Measurements from ENCODE around the gene TNPO3.

Gene TNPO3

GRCh38 chr7:129054438-129055293, at the start of gene TNPO3:
Gene TNPO3, minus strand, starts transcription at chr7:129055111. Its CDS starts 341 bp downstream, at chr7:129054770.
- Histone ChIP-seq H3K36me3 (ENCODE audit: control insufficient read depth, insufficient read depth, low read length) (no peaks in the 10 kb centered on the region), H3K9ac (ENCODE audit: low read length) (peak within 1 kb of the TSS; percentile 97), H3K4me1 (ENCODE audit: control insufficient read depth, insufficient read depth, low read length) (peaks cover 9% of the 10 kb centered on the region)

GRCh38 chr7:129103561-129104324, 48.8 kb upstream of the TNPO3 start:
- Histone ChIP-seq H3K36me3 (ENCODE audit: control insufficient read depth, insufficient read depth, low read length) (no peaks in the 10 kb centered on the region), H3K9ac (ENCODE audit: low read length) (no peak overlapping the region), H3K4me1 (ENCODE audit: control insufficient read depth, insufficient read depth, low read length) (no peaks in the 10 kb centered on the region), H3K4me3 (ENCODE audit: low read length) (no peak overlapping the region), H3K27me3 (ENCODE audit: control insufficient read depth, insufficient read depth, low read length) (no peaks in the 10 kb centered on the region), H3K27ac (ENCODE audit: low read depth, low read length) (no peak overlapping the region)

More at GRCh38 chr7:129054438-129055293, at the start of gene TNPO3:
- Histone ChIP-seq H3K27ac (ENCODE audit: low read depth, low read length) (peak within 1 kb of the TSS; percentile 97), H3K27me3 (ENCODE audit: control insufficient read depth, insufficient read depth, low read length) (no peaks in the 10 kb centered on the region), H3K4me3 (ENCODE audit: low read length) (peak within 1 kb of the TSS; percentile 100)

- Histone ChIP-seq H3K4me3 (ENCODE audit: low read length) (no peak overlapping the region), H3K36me3 (ENCODE audit: control insufficient read depth, insufficient read depth, low read length) (no peaks in the 10 kb centered on the region), H3K9ac (ENCODE audit: low read length) (no peak overlapping the region), H3K4me1 (ENCODE audit: control insufficient read depth, insufficient read depth, low read length) (no peaks in the 10 kb centered on the region), H3K27ac (ENCODE audit: low read depth, low read length) (no peak overlapping the region), H3K27me3 (ENCODE audit: control insufficient read depth, insufficient read depth, low read length) (no peaks in the 10 kb centered on the region)
Observed at GRCh38 chr7:129101746-129102145, 46.8 kb upstream of the TNPO3 start.

GRCh38 chr7:129100827-129101166, 45.9 kb upstream of the TNPO3 start:
- Histone ChIP-seq H3K27ac (ENCODE audit: low read depth, low read length) (no peak overlapping the region), H3K4me1 (ENCODE audit: control insufficient read depth, insufficient read depth, low read length) (no peaks in the 10 kb centered on the region), H3K9ac (ENCODE audit: low read length) (no peak overlapping the region), H3K36me3 (ENCODE audit: control insufficient read depth, insufficient read depth, low read length) (no peaks in the 10 kb centered on the region), H3K27me3 (ENCODE audit: control insufficient read depth, insufficient read depth, low read length) (no peaks in the 10 kb centered on the region), H3K4me3 (ENCODE audit: low read length) (no peak overlapping the region)

GRCh38 chr7:129098409-129099084, 43.6 kb upstream of the TNPO3 start:
- no peaks in the 10 kb centered on the region for H3K27me3 ChIP-seq (ENCODE audit: control insufficient read depth, insufficient read depth, low read length)
- no peaks in the 10 kb centered on the region for H3K36me3 ChIP-seq (ENCODE audit: control insufficient read depth, insufficient read depth, low read length)
- H3K9ac ChIP-seq (ENCODE audit: low read length) = no peak overlapping the region
- no peak overlapping the region for H3K4me3 ChIP-seq (ENCODE audit: low read length)
- H3K27ac ChIP-seq (ENCODE audit: low read depth, low read length) = no peak overlapping the region
- no peaks in the 10 kb centered on the region for H3K4me1 ChIP-seq (ENCODE audit: control insufficient read depth, insufficient read depth, low read length)

- Histone ChIP-seq H3K4me3 (ENCODE audit: low read length) (no peak overlapping the region), H3K27ac (ENCODE audit: low read depth, low read length) (no peak overlapping the region), H3K9ac (ENCODE audit: low read length) (no peak overlapping the region), H3K36me3 (ENCODE audit: control insufficient read depth, insufficient read depth, low read length) (no peaks in the 10 kb centered on the region), H3K27me3 (ENCODE audit: control insufficient read depth, insufficient read depth, low read length) (no peaks in the 10 kb centered on the region), H3K4me1 (ENCODE audit: control insufficient read depth, insufficient read depth, low read length) (no peaks in the 10 kb centered on the region)
Observed at GRCh38 chr7:129095258-129095657, 40.3 kb upstream of the TNPO3 start.

GRCh38 chr7:129094501-129094900, 39.6 kb upstream of the TNPO3 start:
- no peak overlapping the region for H3K9ac ChIP-seq (ENCODE audit: low read length)
- H3K27ac ChIP-seq (ENCODE audit: low read depth, low read length) = no peak overlapping the region
- no peaks in the 10 kb centered on the region for H3K36me3 ChIP-seq (ENCODE audit: control insufficient read depth, insufficient read depth, low read length)
- H3K4me1 ChIP-seq (ENCODE audit: control insufficient read depth, insufficient read depth, low read length) = no peaks in the 10 kb centered on the region
- H3K27me3 ChIP-seq (ENCODE audit: control insufficient read depth, insufficient read depth, low read length) = no peaks in the 10 kb centered on the region
- H3K4me3 ChIP-seq (ENCODE audit: low read length) = no peak overlapping the region

GRCh38 chr7:129093867-129094456, 39.1 kb upstream of the TNPO3 start:
- Histone ChIP-seq H3K4me3 (ENCODE audit: low read length) (no peak overlapping the region), H3K27me3 (ENCODE audit: control insufficient read depth, insufficient read depth, low read length) (no peaks in the 10 kb centered on the region), H3K36me3 (ENCODE audit: control insufficient read depth, insufficient read depth, low read length) (no peaks in the 10 kb centered on the region), H3K9ac (ENCODE audit: low read length) (no peak overlapping the region), H3K27ac (ENCODE audit: low read depth, low read length) (no peak overlapping the region), H3K4me1 (ENCODE audit: control insufficient read depth, insufficient read depth, low read length) (no peaks in the 10 kb centered on the region)

GRCh38 chr7:129091484-129092002, 36.6 kb upstream of the TNPO3 start:
- Histone ChIP-seq H3K4me1 (ENCODE audit: control insufficient read depth, insufficient read depth, low read length) (no peaks in the 10 kb centered on the region), H3K9ac (ENCODE audit: low read length) (no peak overlapping the region), H3K36me3 (ENCODE audit: control insufficient read depth, insufficient read depth, low read length) (no peaks in the 10 kb centered on the region), H3K4me3 (ENCODE audit: low read length) (no peak overlapping the region), H3K27ac (ENCODE audit: low read depth, low read length) (no peak overlapping the region), H3K27me3 (ENCODE audit: control insufficient read depth, insufficient read depth, low read length) (no peaks in the 10 kb centered on the region)

GRCh38 chr7:129090300-129090907, 35.5 kb upstream of the TNPO3 start:
- no peaks in the 10 kb centered on the region for H3K27me3 ChIP-seq (ENCODE audit: control insufficient read depth, insufficient read depth, low read length)
- no peak overlapping the region for H3K27ac ChIP-seq (ENCODE audit: low read depth, low read length)
- H3K4me1 ChIP-seq (ENCODE audit: control insufficient read depth, insufficient read depth, low read length) = no peaks in the 10 kb centered on the region
- H3K36me3 ChIP-seq (ENCODE audit: control insufficient read depth, insufficient read depth, low read length) = no peaks in the 10 kb centered on the region
- H3K9ac ChIP-seq (ENCODE audit: low read length) = no peak overlapping the region
- no peak overlapping the region for H3K4me3 ChIP-seq (ENCODE audit: low read length)

GRCh38 chr7:129089521-129090212, 34.8 kb upstream of the TNPO3 start:
- Histone ChIP-seq H3K9ac (ENCODE audit: low read length) (no peak overlapping the region), H3K36me3 (ENCODE audit: control insufficient read depth, insufficient read depth, low read length) (no peaks in the 10 kb centered on the region), H3K4me3 (ENCODE audit: low read length) (no peak overlapping the region), H3K27ac (ENCODE audit: low read depth, low read length) (no peak overlapping the region), H3K27me3 (ENCODE audit: control insufficient read depth, insufficient read depth, low read length) (no peaks in the 10 kb centered on the region), H3K4me1 (ENCODE audit: control insufficient read depth, insufficient read depth, low read length) (no peaks in the 10 kb centered on the region)

All from rectal smooth muscle tissue (tissue), 1 donor.